ENCODE data around the gene SLC35G4.

GRCh38 chr18:11585596-11585995 is 23.8 kb upstream of the SLC35G4 start:
- TF ChIP-seq CTCF (IDR thresholded peaks at IDR 0.05) (no peak), POLR2AphosphoS5 (IDR thresholded peaks at IDR 0.05) (no peak), EP300 (IDR thresholded peaks at IDR 0.05) (no peak), POLR2A (IDR thresholded peaks at IDR 0.05) (no peak)
